Measurements from ENCODE around the gene PACSIN3. TPM values are rescaled to one million over a fixed set of nuclear protein-coding genes. Genes with fewer than 3 reads are reported as not detected.

PACSIN3 gene
- total and polyA plus RNA-seq, 2 of the 13 experiments (the other 11 are each of a cell fraction or from before 2014, with no cell fraction given) = 47.9 to 93.3 TPM

GRCh38 chr11:47185305-47186075 is 744 bp downstream of the PACSIN3 start (continued):
- TF ChIP-seq HOXA9 (CRISPR knock-in tag; IDR thresholded peaks at IDR 0.05; ENCODE audit: borderline replicate concordance) (no peak), RBM39 (IDR thresholded peaks at IDR 0.05; ENCODE audit: low read depth, low read length, poor library complexity, severe bottlenecking) (peak; percentile 11), CEBPZ (IDR thresholded peaks at IDR 0.05; ENCODE audit: low read length) (no peak), HDAC2 (CRISPR knock-in tag; IDR thresholded peaks at IDR 0.05) (no peak), KLF11 (CRISPR knock-in tag; IDR thresholded peaks at IDR 0.05) (no peak), TEAD2 (CRISPR knock-in tag; IDR thresholded peaks at IDR 0.05) (0 out of 2 replicates have a peak, but pooled peaks have one; percentile 46), KDM6A (CRISPR knock-in tag; IDR thresholded peaks at IDR 0.05; ENCODE audit: low read depth) (no peak), ZNF362 (CRISPR knock-in tag; IDR thresholded peaks at IDR 0.05; ENCODE audit: borderline replicate concordance) (no peak), TFDP2 (CRISPR knock-in tag; IDR thresholded peaks at IDR 0.05) (peak; percentile 24), SATB2 (CRISPR knock-in tag; IDR thresholded peaks at IDR 0.05) (no peak), ZNF629 (CRISPR knock-in tag; conservative IDR thresholded peaks at IDR 0.05) (no peak), ZNF775 (CRISPR knock-in tag; IDR thresholded peaks at IDR 0.05; ENCODE audit: borderline replicate concordance) (peak; percentile 38; the same call in 1 of the 2 replicates), ZFP90 (CRISPR knock-in tag; IDR thresholded peaks at IDR 0.05; ENCODE audit: borderline replicate concordance) (no peak), ZNF550 (CRISPR knock-in tag; IDR thresholded peaks at IDR 0.05; ENCODE audit: borderline replicate concordance) (no peak), BCL6 (CRISPR knock-in tag; IDR thresholded peaks at IDR 0.05) (peak; percentile 19), SETDB1 (CRISPR knock-in tag; IDR thresholded peaks at IDR 0.05; ENCODE audit: borderline replicate concordance) (no peak), DRAP1 (CRISPR knock-in tag; IDR thresholded peaks at IDR 0.05) (0 out of 2 replicates have a peak, but pooled peaks have one; percentile 43), HMGXB4 (CRISPR knock-in tag; IDR thresholded peaks at IDR 0.05; ENCODE audit: borderline replicate concordance in 1 of 2, low read depth in 1 of 2) (peak in 1 of 2 experiments; percentile 45; a peak in 1 of 4 replicates), NFKBIZ (CRISPR knock-in tag; IDR thresholded peaks at IDR 0.05) (0 out of 2 replicates have a peak, but pooled peaks have one; percentile 14), HOXA7 (CRISPR knock-in tag; IDR thresholded peaks at IDR 0.05) (no peak), ZNF761 (CRISPR knock-in tag; conservative IDR thresholded peaks at IDR 0.05) (no peak)
